Transverse colon (tissue), 4 donors: ENCODE results near the gene NAA25. TPM values are rescaled to one million over a fixed set of nuclear protein-coding genes. Genes with fewer than 3 reads are reported as not detected.
"Not testable (repeated sequence)": the region's sequence is repeated elsewhere in the genome, so short reads cannot be mapped to it uniquely, and the experiment has no call there.

ENCODE experiments used
- DNase-seq: peaks from one replicate; pipeline ENCODE4 v3.0.0-alpha.2; 2019
- H3K27ac ChIP-seq, 4 donors: fragments of 200-600 bp; sonication (generic); 2 replicates each; pipeline ENCODE4 v1.5.1; 2016 to 2018; ENCODE audit warnings: inconsistent platforms in 4 of 4
- H3K27me3 ChIP-seq: fragments of 200-600 bp; sonication (generic); 2 replicates; pipeline ENCODE4 v1.5.1; 2017; ENCODE audit warnings: inconsistent platforms
- H3K36me3 ChIP-seq, 4 donors: fragments of 200-600 bp; sonication (generic); 2 replicates each; pipeline ENCODE4 v1.5.1; 2017 to 2019; ENCODE audit warnings: inconsistent platforms in 4 of 4
- H3K4me1 ChIP-seq, 4 donors: fragments of 200-600 bp; sonication (generic); 2 replicates each; pipeline ENCODE4 v1.5.1; 2017 to 2020; ENCODE audit warnings: inconsistent platforms in 4 of 4
- H3K4me3 ChIP-seq, 4 donors: fragments of 200-600 bp; sonication (generic); 1 replicate in 1 of 4; 2 replicates in 3 of 4; pipeline versions ENCODE4 v1.5.1 to v1.6.1; 2017 to 2019; ENCODE audit warnings: inconsistent platforms in 4 of 4
- H3K9me3 ChIP-seq, 2 donors: fragments of 200-600 bp; sonication (generic); 2 replicates each; pipeline ENCODE4 v1.5.1; 2017 to 2019; ENCODE audit warnings: inconsistent platforms in 2 of 2
- EP300 ChIP-seq: sonication (generic); formaldehyde crosslinking; IDR thresholded peaks from one replicate; pipeline ENCODE4 v1.6.1; 2017; ENCODE audit warnings: antibody characterized with exemption, low read depth
- POLR2A ChIP-seq: fragments of 450-650 bp; IDR thresholded peaks from one replicate; pipeline ENCODE4 v1.6.1; 2016; ENCODE audit warnings: antibody characterized with exemption, mild to moderate bottlenecking, moderate library complexity
- POLR2AphosphoS5 ChIP-seq, 3 donors: sonication (generic); formaldehyde crosslinking; IDR thresholded peaks; one replicate each; pipeline ENCODE4 v1.6.1; 2016; ENCODE audit warnings: antibody characterized with exemption in 3 of 3
- WGBS, 2 donors: methylation state at CpG; one replicate each; pipeline ENCODE4 v1.1.5; 2018; ENCODE audit warnings: low coverage in 1 of 2; 5-methylcytosine and 5-hydroxymethylcytosine counted together
- in situ Hi-C, 4 donors: fragments of 200-750 bp; cut with MboI; loops; one replicate each; pipeline versions ENCODE4 v1.15.0 to v1.15.1; 2017; ENCODE audit warnings: low sequenced_read_pairs in 3 of 4, low pct_ligation_motif_present in 1 of 4, low pct_unique_long_range_greater_than_20kb in 1 of 4
- intact Hi-C: fragments of 100-400 bp; cut with DNase I; formaldehyde crosslinking; loops from one replicate; pipeline ENCODE4 v1.15.1; 2023; ENCODE audit warnings: low total_unique reads
- total RNA-seq, 4 donors: library from RNA; depleted of rRNA; stranded (reverse); fragments of >200 nt; gene quantifications; one replicate each; pipeline ENCODE4 v1.1.0, GENCODE V29; 2016
- TF ChIP-seq, protein P1 (sequence below), 5 experiments: fragments of 200-600 bp in 3 of 5; fragments of 450-650 bp in 2 of 5; sonication (generic) in 3 of 5; IDR thresholded peaks; 1 replicate in 2 of 5; 2 replicates in 3 of 5; pipeline ENCODE4 v1.5.1; 2016 to 2017; ENCODE audit warnings: antibody characterized with exemption in 5 of 5, inconsistent platforms in 3 of 5, mild to moderate bottlenecking in 2 of 5, moderate library complexity in 1 of 5

The NAA25 gene
- total RNA-seq, 4 donors from 2014 or later, result 6.7 to 63.7 (median 18.4) TPM

DNA sequence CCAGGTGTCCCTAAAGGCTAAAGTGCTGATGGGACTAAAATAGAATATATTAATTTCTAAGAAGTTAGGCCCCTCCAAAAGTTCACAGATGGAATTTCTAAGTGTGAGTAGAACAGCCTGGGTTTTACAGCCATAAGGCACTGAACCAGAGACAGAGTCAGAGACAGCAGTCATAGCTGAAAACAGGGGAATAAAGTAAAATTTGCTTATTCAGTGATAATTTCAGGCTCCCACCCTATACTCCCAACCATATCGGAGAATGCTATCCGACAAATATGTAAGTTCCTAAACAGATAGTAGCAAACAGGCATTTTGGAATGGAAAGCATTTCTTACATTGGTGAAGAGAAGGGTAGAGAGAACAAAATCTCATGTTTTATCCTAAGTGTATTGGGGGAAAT lies 45.3 kb downstream of the NAA25 start:
- no peak for DNase-seq
- no peak for TF ChIP-seq EP300
- no peak for TF ChIP-seq POLR2A
- TF ChIP-seq POLR2AphosphoS5 (IDR thresholded peaks at IDR 0.05), result no peak
- TF ChIP-seq, protein P1, sequence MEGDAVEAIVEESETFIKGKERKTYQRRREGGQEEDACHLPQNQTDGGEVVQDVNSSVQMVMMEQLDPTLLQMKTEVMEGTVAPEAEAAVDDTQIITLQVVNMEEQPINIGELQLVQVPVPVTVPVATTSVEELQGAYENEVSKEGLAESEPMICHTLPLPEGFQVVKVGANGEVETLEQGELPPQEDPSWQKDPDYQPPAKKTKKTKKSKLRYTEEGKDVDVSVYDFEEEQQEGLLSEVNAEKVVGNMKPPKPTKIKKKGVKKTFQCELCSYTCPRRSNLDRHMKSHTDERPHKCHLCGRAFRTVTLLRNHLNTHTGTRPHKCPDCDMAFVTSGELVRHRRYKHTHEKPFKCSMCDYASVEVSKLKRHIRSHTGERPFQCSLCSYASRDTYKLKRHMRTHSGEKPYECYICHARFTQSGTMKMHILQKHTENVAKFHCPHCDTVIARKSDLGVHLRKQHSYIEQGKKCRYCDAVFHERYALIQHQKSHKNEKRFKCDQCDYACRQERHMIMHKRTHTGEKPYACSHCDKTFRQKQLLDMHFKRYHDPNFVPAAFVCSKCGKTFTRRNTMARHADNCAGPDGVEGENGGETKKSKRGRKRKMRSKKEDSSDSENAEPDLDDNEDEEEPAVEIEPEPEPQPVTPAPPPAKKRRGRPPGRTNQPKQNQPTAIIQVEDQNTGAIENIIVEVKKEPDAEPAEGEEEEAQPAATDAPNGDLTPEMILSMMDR (IDR thresholded peaks at IDR 0.05), result no peak
- Histone ChIP-seq H3K36me3 (peaks cover 0 to 64% (median 25%) of the 10 kb centered on the region in 4 donors), H3K9me3 (no peaks in the 10 kb centered on the region), H3K4me1 (no peaks in the 10 kb centered on the region), H3K4me3 (no peak overlapping the region), H3K27me3 (no peaks in the 10 kb centered on the region), H3K27ac (no peak overlapping the region)
- 96 to 100% methylated on average over 2 of the region's 2 CpGs for WGBS, 2 donors
- in situ Hi-C loops, result no loop called here
- intact Hi-C loops, result no loop called here

DNA sequence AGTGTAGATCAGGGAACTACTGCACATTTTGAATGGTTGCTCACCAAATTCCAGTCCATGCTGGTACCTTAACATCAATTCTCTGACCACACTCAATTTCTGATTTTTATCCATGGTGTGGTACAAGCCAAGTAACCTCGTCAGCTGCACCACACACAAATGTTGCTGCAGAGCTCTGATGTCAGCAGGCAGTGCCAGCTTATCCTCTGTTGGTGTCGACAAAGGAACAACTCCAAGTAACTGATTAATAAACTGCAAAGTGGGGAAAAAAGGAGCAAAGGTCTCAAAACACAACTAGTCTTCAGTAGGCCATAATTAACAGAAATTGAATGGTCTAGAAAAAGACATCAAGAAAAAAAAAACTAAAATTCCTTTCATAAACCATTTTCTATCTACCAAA lies 47.4 kb downstream of the NAA25 start:
- no peak overlapping the region for H3K4me3 ChIP-seq
- DNase-seq, result no peak
- TF ChIP-seq, protein P1 (IDR thresholded peaks at IDR 0.05), result no peak
- TF ChIP-seq EP300 (no peak), POLR2AphosphoS5 (IDR thresholded peaks at IDR 0.05) (no peak), POLR2A (no peak)
- H3K27me3 ChIP-seq, result no peaks in the 10 kb centered on the region
- no peaks in the 10 kb centered on the region for H3K4me1 ChIP-seq
- no peaks in the 10 kb centered on the region for H3K9me3 ChIP-seq
- 88 to 95% methylated on average over 2 of the region's 2 CpGs for WGBS, 2 donors
- no peak overlapping the region for H3K27ac ChIP-seq
- in situ Hi-C loops (no loop called here), intact Hi-C loops (no loop called here)
- H3K36me3 ChIP-seq, result peaks cover 0 to 59% (median 21%) of the 10 kb centered on the region in 4 donors

DNA sequence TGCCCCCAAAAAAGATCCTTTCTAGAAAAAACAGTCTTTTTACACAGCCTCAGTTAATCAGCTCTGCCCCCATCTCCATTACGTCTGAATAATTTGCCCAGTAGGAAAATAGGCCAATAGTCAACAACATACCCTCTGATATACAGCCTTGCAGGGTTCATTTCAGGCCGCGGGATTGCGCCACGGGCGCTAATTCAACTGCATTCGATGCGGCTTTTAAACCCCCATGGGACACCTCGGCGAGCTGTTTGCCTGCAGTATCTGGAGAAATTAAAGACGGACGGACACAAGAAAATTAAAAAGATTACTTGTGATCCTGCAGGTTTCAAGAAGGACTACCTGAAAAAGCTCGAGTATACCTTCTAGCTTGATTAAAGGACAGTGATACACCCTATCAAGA lies 59.2 kb downstream of the NAA25 start:
- H3K9me3 ChIP-seq, result no peaks in the 10 kb centered on the region
- H3K27ac ChIP-seq, result no peak overlapping the region
- H3K4me3 ChIP-seq, result no peak overlapping the region
- WGBS, 2 donors, result 80 to 95% methylated on average over 1 to 13 of the region's 13 CpGs
- DNase-seq, result no peak
- TF ChIP-seq, protein P1 (IDR thresholded peaks at IDR 0.05), result no peak
- no peak for TF ChIP-seq POLR2A
- TF ChIP-seq EP300, result no peak
- TF ChIP-seq POLR2AphosphoS5 (IDR thresholded peaks at IDR 0.05), result no peak
- peaks cover 0 to 7% (median 0%) of the 10 kb centered on the region in 4 donors for H3K4me1 ChIP-seq
- H3K36me3 ChIP-seq, result peaks cover 0 to 65% (median 27%) of the 10 kb centered on the region in 4 donors
- no peaks in the 10 kb centered on the region for H3K27me3 ChIP-seq
- in situ Hi-C loops (no loop called here), intact Hi-C loops (no loop called here)

DNA sequence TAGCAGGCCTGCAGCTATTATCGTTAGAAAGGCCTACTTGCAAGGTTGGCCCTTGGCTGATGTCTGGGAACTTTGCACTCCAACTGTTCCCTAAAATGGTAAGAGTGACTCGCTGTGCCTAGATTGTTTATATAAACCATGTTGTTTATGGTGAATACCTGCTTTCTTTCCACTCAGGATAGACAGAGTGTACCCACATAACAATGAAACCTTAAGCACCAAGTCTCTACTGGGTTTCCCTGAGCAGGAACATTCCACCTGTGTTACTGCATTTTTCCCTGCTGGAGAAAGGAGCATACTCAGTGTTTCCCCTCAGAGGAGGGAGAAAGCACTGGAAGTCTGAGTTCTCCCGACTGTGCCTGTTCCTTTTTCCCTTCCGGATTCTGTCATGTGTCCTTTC lies 62.6 kb downstream of the NAA25 start:
- H3K27ac ChIP-seq, result peak overlapping the region; percentile 12 to 79 (median 64)
- no peak for DNase-seq
- no peaks in the 10 kb centered on the region for H3K27me3 ChIP-seq
- H3K36me3 ChIP-seq, result peaks cover 0 to 70% (median 27%) of the 10 kb centered on the region in 4 donors
- peak; percentile 55 for TF ChIP-seq EP300
- no peak for TF ChIP-seq POLR2A
- TF ChIP-seq POLR2AphosphoS5 (IDR thresholded peaks at IDR 0.05), result peak; percentile 34 to 70 (median 44)
- WGBS, 2 donors, result 61 to 63% methylated on average over 4 of the region's 4 CpGs
- intact Hi-C loops, result no loop called here
- H3K4me1 ChIP-seq, result peaks cover 0 to 7% (median 0%) of the 10 kb centered on the region in 4 donors
- no peaks in the 10 kb centered on the region for H3K9me3 ChIP-seq
- in situ Hi-C loops, result no loop called here
- no peak overlapping the region for H3K4me3 ChIP-seq

DNA sequence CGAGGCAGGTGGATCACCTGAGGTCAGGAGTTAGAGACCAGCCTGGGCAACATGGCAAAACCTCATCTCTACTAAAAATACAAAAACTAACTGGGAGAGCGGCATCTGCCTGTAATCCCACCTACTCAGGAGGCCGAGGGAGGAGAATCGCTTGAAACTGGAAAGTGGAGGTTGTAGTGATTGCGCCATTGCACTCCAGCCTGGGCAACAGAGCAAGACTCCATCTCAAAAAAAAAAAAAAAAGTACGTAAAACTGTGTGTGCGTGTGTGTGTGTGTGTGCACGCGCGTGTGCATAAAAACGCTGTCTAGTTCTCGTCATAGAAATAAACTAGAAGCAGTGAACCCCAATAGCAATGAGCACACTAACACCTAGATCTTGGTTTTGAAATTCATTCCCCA lies 72.0 kb downstream of the NAA25 start:
- 95 to 99% methylated on average over 11 to 12 of the region's 12 CpGs for WGBS, 2 donors
- H3K27me3 ChIP-seq, H3K9me3 ChIP-seq, DNase-seq, H3K4me1 ChIP-seq, H3K4me3 ChIP-seq, in situ Hi-C loops, intact Hi-C loops, H3K27ac ChIP-seq: not testable (repeated sequence)
- H3K36me3 ChIP-seq, result peaks cover 0 to 67% (median 32%) of the 10 kb centered on the region in 4 donors
